HG03196 (cell line): Measurements from ENCODE around the gene DOCK1.

Source experiments
- ATAC-seq: cut with Tn5 transposase; IDR thresholded peaks from one replicate; pipeline ENCODE4 v1.9.1; 2021; ENCODE audit not compliant: unreplicated experiment

Gene DOCK1

DNA sequence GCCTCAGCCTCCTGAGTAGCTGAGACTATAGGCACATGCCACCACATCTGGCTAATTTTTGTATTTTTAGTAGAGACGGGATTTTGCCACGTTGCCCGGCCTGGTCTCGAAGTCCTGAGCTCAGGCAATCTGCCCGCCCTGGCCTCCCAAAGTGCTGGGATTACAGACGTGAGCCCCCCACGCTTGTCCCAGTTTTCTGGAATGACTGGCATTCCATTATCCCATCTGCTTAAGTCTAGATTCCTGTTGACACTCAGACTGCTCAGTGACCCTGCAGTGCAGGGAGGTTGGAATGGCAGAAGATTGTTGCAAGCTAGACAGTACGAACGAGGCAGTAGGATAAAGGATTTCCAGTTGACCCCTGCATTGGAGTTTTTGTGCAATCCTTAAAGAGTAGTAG lies 508.8 kb downstream of the DOCK1 start:
- ATAC-seq, result no peak

DNA sequence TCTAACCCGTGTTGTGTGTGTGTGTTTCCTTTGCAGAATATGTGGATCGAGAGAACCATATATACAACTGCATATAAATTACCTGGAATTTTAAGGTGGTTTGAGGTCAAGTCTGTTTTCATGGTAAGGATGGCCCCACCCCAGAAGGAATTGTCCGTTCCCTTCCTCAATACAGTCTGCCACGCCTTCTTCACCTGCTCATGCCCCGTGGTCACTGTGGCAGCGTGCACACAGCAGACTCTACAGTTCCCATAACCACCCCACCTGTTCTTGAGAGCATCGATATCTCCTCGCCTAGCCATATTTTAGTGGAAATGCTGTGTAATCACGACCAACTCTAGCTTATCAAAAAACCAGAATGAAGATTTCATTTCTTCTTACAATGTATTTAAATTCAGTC lies 509.9 kb downstream of the DOCK1 start:
- ATAC-seq, result no peak

- no peak for ATAC-seq
Observed at GRCh38 chr10:127415901-127416581, 510.8 kb downstream of the DOCK1 start.

- ATAC-seq, result no peak
Observed at GRCh38 chr10:127417031-127417430, 511.8 kb downstream of the DOCK1 start.

GRCh38 chr10:127417686-127418401 lies 512.6 kb downstream of the DOCK1 start:
- no peak for ATAC-seq

GRCh38 chr10:127418536-127419168 lies 513.4 kb downstream of the DOCK1 start:
- ATAC-seq, result no peak

GRCh38 chr10:127420138-127420684 lies 515.0 kb downstream of the DOCK1 start:
- no peak for ATAC-seq

GRCh38 chr10:127423218-127423915 lies 518.1 kb downstream of the DOCK1 start:
- ATAC-seq, result no peak

DNA sequence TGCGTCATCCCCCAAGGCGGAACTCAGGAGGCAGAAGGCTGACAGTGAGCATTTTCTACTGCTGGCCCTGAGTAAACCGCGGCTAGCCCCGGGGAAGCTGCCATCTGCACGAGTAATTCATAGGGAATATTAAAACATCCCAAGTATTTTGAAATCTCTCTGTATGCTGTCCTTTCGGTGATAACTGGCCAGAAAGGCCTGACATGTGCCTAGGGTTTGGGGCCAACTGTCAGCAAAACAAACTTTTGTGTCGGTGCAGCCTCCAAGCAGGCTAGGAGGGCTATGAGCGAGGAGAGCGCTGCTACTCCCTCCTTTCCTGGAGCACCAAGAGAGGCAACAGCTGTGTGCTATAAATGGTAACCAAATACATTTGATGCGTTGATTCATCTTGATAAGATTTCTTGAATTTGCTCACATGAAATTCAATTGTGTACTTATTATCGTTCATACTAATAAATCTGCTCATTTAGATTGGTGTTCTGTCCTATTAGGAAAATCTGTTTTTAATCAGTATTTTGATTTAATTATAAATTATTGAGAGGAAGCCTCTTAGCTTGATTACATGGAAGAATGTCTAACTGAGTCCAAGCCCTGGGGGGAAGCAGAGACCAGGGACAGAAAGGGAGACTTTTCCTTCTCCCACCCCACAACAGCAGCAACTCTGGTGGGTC lies 519.5 kb downstream of the DOCK1 start:
- no peak for ATAC-seq

DNA sequence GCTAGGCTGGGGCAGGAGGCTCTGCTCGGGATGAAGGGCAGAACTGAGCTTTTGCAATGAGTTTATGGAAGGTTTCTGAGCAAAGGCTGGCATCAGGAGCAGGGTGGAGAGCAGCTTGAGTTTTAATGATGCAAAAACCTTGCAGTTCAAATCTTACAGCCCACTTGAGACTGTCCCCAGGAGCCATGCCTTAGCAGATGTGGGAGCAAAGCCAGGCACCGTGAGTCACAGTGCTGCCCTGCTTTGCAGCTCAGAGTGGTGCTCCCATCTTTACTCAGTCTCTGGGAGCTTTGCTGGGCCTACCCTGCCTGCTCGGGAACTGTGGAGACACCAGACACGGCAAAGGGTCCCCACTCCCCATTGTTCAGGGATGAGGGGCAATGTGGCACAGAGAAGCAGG lies 521.5 kb downstream of the DOCK1 start:
- no peak for ATAC-seq

- no peak for ATAC-seq
Observed at GRCh38 chr10:127427926-127428325, 522.7 kb downstream of the DOCK1 start.

GRCh38 chr10:127428385-127428980 lies 523.3 kb downstream of the DOCK1 start:
- ATAC-seq, result no peak

DNA sequence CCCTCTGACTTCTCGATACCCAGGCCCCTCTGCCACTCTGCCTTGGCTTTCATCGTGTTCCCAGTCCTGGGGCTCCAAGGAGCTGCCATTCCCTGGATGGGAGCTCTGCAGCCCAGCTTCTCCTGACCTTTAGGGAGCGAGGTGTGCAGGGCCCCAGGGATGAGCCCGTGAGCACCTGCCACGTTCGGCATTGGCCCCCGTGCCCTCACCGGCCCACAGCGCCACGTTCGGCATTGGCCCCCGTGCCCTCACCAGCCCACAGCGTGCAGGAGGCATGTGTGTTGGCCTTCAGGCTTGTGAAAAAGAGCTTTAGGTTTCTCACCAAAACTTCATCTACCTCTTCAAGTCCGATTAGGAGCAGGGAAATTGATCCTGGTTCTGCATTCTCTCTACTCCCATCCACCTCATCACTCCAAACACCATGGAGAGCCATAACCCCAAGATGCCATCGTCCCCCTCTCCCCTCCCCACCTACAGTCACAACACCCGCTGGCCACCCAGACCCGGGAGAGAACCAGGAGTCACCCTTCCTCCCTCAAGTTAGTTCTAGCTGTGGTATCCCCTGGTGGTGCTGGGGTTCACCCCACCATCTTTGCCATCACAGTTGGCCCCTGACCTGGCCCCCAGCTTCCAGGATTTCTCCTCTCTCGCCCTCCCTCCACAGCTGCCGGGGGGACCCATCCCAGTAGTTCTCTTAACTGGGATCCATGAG lies 524.5 kb downstream of the DOCK1 start:
- ATAC-seq, result no peak

DNA sequence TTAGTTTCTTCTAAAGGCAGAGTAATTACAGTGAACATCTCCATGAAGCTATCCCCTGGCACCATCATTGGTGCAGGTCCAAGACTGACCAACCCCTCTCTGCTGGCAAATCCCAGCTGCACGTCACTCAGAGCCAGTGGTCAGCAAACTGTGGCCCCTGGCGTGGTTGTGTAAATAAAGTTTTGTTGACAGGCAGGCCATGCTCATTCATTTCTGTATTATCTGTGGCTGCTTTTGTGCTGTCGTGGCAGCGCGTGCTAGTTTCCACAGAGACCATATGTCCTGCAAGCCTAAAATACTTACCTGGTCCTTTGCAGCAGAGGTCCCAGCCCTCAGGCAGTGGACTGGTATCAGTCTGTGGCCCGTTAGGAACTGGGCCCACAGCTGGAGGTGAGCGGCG lies 526.3 kb downstream of the DOCK1 start:
- ATAC-seq, result no peak

DNA sequence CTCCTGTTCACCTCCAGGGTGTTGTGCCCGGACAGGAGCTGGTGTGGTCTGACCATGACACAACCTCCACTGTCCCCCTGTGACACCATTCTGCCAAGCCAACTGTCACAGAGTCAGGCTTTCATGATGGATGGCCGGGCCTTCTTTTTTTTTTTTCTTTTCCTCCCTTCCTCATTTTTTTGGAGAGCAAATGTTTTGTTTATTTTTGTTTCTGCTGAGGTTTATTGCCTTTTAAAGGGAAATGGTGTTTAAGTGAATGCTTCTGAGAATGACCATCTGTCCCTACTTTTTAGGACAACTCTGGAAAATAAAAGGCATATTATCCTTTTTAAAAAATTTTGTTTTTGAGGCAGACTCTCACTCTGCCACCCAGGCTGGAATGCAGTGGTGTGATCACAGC lies 528.8 kb downstream of the DOCK1 start:
- no peak for ATAC-seq

GRCh38 chr10:127435246-127435645 lies 530.0 kb downstream of the DOCK1 start:
- ATAC-seq, result no peak

GRCh38 chr10:127440371-127440770 lies 535.1 kb downstream of the DOCK1 start:
- ATAC-seq, result no peak

DNA sequence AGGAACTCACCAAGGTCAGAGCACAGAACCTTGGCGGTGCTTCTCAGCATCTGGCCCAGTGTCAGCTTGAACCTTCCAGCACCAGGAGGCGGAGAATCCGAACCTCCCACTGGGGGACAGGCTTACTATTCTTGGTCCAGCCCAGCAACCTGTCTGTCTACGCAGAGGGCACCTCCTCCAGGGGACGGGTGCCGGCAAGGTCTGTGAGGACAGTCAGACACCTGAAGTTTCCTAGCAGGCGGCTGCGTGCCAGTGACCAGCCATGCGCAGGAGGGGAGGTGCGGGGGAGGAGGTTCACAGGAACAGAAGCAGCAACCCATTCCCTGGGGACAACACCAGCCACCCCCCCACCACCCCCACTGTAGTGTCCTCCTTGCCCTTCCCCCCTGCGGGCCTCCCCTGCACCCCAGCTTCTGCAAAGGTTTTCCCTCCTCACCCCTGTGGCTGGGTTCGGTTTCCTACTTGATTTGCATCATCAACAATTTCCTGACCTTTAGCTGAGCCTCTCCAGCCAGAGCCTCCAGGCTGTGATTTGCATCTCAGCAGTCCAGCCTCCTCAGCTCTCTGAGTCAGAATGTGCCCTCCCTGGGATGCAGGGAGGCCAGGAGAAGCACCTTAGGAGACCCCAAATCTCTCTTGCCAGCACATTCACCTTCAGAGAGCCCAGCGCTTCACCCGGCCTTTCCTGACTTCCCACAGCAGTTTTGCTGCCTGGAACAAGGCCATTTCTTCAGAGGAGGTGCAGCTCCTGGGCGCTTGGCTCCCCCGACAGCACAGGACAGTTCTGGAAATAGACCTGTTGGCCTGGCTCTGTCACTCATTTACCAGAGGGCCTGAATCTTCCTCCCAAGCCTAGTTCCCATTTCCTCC lies 536.4 kb downstream of the DOCK1 start:
- ATAC-seq, result no peak

- no peak for ATAC-seq
Observed at GRCh38 chr10:127442220-127442525, 536.9 kb downstream of the DOCK1 start.
